ENCODE results near the gene RELL1.
"Not testable (repeated sequence)": the region's sequence is repeated elsewhere in the genome, so short reads cannot be mapped to it uniquely, and the experiment has no call there.

The RELL1 gene

DNA sequence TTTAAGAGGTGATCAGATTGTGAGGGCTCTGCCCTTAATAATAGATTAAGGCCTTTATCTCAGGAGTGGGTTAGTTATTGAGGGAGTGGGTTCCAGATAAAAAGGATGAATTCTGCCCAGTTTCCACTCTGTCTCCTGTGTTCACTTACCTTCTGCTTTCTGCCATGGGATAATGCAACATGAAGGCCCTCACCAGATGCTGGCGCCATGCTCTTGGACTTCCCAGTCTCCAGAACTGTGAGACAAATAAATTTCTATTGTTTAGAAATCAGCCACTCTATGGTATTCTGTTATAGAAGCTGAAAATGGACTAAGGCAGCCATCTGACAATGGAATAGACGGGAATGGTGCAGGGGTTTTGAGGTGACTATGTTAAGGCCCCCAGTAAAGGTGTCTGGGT is 6.9 kb upstream of the RELL1 start:
- DNase-seq (ENCODE audit: low read depth): no peak

- DNase-seq (ENCODE audit: low read depth): no peak
These were observed 4.8 kb upstream of the RELL1 start for GRCh38 chr4:37690976-37691375.

DNA sequence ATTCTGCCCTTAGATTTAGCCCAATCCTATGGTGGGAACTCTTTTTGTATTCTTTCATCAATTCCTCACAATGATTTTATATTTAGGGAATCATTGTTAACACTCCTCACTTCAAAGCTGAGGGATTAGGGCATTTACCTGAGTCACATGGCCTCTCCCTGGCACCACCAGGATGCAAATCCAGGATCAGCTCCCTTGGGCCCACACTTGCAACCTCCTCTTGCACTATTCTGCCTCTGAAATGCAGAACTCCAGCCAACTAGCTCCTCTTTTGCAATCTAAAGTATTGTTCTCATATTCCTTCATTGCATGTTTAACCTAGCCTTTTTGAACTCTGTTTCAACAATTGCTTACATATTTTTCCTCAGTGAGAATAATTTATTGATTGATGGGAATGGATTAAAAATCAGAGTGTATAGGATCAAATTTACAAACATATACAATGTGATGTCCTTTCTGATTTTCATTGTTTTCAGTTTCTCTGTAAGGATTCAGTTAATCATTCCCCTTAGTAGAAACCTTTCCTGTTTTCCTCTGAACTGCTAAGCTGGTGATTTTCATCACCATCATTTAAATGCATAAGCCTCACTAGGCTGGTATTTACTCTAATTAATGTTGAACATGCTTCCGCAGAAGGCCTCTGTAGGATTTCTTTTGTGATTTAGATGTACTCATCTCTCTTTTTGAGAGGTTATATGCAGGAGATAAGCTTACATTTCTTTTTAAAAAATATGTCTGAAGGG is 3.3 kb upstream of the RELL1 start:
- DNase-seq (ENCODE audit: low read depth): no peak

- no peak for DNase-seq (ENCODE audit: low read depth)
These were observed 1.5 kb upstream of the RELL1 start for GRCh38 chr4:37687681-37688080.

- DNase-seq (ENCODE audit: low read depth): no peak
These were observed 1.0 kb upstream of the RELL1 start for GRCh38 chr4:37687194-37687562.

GRCh38 chr4:37685823-37686372 is 278 bp downstream of the RELL1 start:
- peak; percentile 23 for DNase-seq (ENCODE audit: low read depth)

DNA sequence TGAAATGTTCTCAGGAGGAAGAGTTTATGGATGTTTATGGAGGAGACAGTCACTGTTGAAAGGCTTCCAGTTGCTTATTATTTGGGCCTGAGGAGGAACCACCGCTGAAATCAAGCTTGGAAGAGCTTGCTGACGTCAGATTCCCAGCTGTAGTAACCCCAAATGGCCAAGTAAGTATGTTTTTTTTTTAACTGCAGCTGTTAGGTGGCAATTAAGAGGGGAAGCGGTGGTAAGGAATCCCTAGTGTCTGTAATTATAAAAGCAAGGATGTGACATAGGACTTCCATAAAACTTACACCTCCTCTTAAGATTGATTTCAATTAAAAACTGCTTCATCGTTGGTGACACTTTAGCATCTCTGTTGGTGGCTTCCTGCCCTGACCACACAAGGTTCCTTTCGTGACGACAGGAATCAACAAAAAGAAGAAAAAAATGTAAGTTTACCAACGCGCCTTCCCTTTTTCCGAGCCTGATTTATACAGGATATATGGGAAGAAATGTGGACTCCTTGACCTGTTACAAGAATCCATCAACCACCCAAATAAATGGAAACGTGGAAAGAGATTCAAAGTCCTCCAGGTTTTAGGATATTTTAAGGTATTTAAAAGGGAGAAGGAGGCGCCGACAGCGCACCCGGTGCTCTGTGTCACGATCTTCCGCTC is 884 bp downstream of the RELL1 start:
- peak; percentile 15 for DNase-seq (ENCODE audit: low read depth)

- no peak for DNase-seq (ENCODE audit: low read depth)
These were observed 2.0 kb downstream of the RELL1 start for GRCh38 chr4:37684154-37684553.

DNA sequence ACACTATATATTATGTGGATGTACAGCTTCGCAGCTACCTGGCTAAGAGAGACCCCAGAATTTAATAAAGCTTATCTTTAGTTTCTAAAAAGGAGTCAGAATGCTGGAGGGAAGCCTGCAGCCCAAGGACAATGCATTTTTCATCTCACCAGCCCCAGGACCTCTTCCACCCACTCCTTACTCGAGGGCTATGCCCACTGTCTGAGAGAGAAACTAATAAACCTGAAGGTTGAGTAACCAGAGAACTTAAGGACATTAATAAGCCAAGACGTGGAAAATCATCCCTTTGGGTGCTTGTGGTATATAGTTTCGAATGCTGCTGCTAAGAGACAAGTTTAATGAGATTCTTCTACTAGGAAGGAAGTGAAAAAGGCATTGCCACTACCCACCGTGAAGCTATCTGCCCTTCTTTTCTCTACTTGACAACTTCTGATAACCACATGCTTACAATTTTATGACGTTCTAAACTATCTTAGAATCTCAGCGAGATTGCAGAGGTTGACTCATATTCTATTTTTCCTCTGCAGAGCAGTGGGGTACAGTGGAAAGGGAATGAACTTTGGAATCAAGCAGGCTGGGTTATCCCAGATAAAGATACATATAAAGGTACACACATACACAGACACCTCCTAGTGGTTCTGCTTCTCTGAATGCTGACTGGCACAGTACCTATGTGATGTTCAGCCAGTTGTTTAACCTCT is 3.3 kb downstream of the RELL1 start:
- DNase-seq (ENCODE audit: low read depth): no peak

- DNase-seq (ENCODE audit: low read depth): no peak
These were observed 6.1 kb downstream of the RELL1 start for GRCh38 chr4:37680089-37680488.

DNA sequence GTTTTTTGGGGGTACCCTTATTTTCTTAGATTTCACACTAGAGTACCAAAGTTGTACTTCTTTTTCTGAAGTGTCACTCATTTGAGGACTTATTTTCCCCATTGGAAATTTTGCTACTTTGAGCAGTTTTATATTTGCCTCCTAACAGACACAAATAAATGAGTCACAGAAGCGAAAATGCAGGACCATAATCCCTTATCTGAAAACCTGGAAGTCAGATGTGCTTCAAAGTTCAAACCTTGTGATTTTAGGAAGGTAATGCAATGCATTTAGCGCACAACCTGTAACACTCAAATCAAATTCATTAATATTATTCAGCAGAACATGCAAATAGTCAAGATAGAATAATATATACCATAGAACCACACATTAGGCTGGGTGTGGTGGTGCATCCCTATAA is 6.9 kb downstream of the RELL1 start:
- DNase-seq (ENCODE audit: low read depth): no peak

DNA sequence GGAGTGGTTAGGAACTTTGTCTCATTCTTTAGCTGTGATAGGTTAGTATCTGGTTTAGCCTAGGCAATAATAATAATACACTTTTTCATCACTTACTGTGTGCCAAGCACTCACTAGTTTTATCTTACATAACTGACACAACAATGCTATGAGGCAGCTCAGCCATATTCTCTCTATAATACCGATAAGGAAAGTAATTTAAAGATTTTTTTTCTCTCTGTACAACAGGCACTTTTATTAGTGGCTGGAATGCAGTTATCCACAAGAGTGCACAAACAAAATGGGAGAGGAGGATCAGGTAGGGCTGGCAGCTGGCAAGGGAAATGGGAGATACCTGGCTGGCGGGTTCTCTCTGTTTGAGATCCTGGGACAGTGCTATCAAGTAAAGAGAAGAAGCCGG is 7.6 kb downstream of the RELL1 start:
- DNase-seq (ENCODE audit: low read depth): peak; percentile 26

DNA sequence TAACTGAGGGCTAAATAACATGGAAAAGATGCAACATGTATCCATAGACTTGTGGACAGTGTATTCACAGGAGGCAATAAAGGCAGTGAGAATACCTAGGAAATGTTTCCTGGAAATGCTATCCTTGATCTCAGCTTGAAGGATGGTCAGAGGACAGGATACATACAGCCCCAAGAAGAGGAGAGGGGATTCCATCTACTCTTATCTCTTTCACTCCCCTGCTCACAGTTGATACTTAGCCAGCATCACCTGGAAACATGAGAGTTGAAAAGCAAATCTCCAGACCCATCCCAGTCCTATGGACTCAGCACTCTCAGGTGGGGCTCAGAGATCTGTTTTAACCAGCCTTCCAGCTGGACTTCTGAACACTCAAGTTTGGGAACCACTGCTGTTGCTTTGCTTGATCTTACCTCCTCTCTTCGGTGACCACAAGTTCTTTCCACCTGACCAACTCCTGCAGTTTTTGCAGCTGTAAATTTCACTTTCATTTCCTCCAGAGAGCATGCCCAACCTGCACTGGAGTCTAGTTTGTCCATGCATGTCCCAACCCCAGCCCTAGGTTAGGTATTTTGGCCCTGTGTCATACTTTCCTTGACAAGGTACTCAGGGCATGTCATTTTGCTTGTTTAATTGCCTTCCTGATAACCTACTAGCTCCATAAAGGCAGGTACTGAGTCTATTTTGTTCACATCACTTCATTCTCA is 10.4 kb downstream of the RELL1 start:
- no peak for DNase-seq (ENCODE audit: low read depth)

GRCh38 chr4:37674439-37674838 is 11.7 kb downstream of the RELL1 start:
- no peak for DNase-seq (ENCODE audit: low read depth)

DNA sequence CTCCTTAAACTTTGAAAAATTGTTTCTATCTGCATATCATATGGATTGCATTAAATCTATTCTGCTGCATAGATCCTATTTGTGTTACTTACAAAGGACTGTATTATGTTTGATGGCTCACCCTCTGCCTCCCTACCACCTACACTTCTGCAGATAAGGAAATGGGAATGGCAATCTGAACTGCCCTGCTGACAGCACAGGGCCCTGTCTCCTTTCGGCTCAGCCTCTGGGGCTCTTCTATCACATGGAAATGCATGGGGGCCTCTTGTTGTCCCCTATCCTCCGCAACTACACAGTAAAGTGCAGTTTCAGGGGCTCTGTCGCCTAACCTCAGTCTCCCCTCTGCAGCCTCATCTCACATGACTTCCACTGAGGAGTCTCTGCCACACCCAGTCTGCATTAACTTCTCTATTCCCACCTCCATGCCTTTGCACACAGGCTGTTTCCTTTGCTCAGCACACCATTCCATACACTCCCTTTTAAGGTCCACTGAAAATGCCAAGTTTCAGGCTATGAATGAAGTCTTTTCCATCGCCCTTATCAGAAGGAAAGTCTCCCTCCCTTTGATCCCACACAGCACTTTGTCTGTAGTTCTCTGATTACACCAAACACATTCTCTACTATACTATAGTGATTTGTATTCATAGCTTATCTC is 12.5 kb downstream of the RELL1 start:
- no peak for DNase-seq (ENCODE audit: low read depth)

DNA sequence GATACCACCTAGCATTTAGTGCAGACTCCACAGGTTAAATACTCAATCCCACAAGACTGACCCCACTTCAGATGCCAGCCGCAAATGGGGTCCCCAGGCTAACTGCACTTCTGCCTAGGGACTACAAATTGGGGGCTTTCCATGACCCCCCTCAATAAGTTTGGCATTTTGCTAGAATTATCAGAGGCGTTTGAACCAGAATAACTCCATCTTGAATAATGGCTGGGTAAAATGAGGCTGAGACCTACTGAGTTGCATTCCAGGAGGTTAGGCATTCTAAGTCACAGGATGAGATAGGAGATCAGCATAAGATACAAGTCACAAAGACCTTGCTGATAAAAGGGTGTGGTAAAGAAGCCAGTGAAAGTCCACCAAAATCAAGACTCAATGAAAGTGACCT is 15.1 kb downstream of the RELL1 start:
- DNase-seq (ENCODE audit: low read depth): no peak

GRCh38 chr4:37670249-37670648 is 15.9 kb downstream of the RELL1 start:
- DNase-seq (ENCODE audit: low read depth): no peak

DNA sequence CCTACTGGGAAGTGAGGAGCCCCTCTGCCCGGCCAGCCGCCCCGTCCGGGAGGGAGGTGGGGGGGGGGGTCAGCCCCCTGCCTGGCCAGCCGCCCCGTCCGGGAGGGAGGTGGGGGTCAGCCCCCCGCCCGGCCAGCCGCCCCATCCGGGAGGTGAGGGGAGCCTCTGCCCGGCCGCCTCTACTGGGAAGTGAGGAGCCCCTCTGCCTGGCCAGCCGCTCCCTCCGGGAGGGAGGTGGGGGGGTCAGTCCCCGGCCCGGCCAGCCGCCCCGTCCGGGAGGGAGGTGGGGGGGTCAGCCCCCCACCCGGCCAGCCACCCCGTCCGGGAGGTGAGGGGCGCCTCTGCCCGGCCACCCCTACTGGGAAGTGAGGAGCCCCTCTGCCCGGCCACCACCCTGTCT is 17.1 kb downstream of the RELL1 start:
- DNase-seq (ENCODE audit: low read depth): not testable (repeated sequence)

- no peak for DNase-seq (ENCODE audit: low read depth)
These were observed 18.7 kb downstream of the RELL1 start for GRCh38 chr4:37667197-37668100.

- DNase-seq (ENCODE audit: low read depth): peak; percentile 65
These were observed 19.5 kb downstream of the RELL1 start for GRCh38 chr4:37666625-37667071.

Measured in HS-27A (cell line).